Activated T-helper 1 cell treated with anti-CD3 and anti-CD28 coated beads, Interleukin-2, amount 50 U/mL, for 16 hours (primary cell): Measurements from ENCODE around the gene IL22RA2.

Experiments
- DNase-seq, 2 donors: peaks; one replicate each; pipeline ENCODE4 v3.0.0-alpha.2; 2020; ENCODE audit warnings: low read depth in 1 of 2, low spot score in 1 of 2

The IL22RA2 gene

DNA sequence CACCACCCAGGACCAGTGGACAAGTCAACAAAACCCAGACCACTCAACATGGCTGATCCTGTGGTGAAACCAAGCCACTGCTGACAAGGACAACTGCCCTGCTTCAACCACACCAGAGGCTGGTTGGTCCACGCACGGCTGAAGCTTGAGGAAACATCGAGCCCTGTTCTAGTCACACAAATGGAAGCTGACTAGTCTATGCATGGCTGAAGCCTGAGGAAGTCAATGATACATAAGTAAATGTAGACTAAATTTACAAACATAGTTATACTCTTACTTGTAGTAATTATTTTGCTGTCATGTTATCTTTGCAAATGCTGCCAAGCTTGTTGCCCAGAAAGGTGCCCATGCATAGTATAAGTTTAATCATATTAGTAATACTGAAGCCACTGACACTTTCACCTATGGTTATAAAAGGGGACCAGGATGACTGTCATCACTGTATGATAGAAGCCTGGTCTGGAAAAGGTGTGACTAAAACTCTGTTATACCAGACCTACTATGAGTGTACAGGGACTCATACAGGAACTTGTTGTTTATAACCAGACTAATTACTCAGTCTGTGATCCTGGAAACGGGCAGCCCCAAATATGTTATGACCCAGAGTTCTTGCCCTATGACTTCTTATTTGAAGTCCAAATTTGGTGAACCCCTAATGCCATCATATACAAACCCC, 5.6 kb downstream of the IL22RA2 start:
- DNase-seq = no peak

DNA sequence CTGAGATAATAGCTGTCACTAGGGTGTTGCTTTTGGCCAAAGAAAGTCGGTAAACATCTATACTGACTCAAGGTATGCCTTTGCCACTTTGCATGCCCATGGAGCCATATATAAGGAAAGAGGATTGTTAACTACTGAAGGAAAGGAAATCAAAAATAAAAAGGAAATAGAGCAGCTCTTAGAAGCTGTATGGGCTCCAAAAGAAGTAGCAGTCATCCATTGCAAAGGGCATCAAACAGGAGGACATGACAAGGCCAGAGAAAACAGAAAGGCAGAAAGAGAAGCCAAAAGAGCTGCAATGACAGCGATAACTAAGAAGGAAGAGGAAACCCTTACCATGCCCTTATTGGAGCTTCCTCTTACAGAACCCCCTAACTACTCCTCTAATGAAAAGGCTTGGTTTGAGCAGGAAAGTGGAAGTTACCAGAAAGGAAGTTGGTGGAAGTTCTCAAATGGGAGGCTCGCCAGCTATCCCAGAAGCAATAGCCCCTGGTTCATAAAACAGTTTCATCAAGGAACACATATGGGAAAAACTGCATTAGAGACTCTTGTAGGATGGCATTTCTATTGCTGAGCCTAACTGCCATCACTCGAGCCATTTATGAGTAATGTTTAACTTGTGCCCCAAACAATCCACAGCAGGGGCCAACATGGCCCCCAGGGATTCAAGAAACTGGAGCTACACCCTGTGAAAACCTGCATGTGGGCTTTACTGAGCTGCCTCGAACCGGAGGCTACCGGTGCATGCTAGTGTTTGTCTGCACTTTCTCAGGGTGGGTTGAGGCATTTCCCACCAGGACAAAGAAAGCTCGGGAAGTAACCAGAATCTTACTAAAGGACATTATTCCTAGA, 7.0 kb downstream of the IL22RA2 start:
- no peak for DNase-seq

DNA sequence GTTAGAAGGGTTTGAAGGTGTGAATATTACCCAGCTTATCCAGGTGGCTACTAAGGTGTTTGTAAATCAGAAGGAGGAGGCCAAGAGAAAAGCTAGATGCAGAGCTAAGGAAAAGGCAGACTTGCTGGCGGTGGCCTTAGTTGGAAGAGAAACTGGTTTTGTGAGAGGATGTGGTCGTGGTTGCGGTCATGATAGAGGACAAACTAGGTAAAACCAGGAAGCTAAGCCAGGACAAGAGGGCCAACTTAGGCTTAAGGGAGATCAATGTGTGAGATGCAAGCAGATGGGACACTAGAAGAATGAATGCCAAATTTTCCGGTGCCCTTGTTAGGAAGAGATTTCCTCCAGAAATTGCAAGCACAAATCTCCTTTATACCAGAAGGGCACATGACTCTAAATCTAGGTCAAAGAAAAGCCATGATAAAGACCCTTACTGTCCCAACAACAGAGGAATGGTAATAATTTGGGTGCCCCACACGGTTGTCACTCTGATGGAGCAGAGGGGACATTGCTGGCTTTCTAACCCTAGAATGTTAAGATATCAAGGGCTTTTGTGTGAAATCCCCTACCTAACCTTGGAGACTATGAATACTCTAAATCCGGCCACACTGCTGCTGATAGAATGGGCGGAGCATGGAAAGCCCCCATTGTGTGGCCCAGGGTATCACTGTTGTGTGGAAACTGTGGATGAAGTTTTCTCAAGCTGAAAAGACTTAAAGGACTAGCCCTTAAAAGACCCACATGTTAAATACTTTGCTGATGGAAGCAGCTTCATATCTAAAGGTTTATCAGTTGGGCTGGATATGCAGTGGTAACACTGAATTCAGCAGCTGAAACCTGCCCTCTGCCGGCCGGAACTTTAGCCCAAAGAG, 7.8 kb downstream of the IL22RA2 start:
- DNase-seq = peak in 1 of 2 donors; percentile 16

DNA sequence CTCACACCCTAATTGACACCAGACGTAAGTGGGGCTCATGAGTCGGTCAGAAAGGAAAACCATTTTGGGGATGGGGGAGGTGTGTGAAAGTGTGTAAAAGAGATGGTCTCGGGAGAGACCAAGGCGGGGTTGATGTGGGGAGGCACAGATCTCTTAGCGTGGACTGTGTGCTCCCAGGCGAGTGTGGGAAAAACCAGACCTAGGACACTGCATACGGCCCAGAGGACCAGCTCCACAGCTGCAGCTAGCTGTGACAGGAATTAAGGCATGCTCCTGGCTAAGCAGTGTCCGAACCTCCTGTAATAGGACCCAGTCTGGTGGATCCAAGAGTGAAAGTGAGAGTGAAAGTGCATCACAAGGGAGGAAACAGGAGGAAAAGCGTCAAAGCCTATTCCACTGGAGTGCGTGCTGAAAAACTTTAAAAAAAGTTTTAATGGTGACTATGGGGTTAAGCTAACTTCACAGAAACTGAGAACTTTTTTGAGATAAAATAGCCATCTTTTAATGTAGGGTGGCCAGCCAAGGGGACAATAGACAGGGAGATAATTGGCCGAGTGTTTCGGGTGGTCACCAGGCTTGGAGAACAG, 9.6 kb downstream of the IL22RA2 start:
- DNase-seq = no peak

DNA sequence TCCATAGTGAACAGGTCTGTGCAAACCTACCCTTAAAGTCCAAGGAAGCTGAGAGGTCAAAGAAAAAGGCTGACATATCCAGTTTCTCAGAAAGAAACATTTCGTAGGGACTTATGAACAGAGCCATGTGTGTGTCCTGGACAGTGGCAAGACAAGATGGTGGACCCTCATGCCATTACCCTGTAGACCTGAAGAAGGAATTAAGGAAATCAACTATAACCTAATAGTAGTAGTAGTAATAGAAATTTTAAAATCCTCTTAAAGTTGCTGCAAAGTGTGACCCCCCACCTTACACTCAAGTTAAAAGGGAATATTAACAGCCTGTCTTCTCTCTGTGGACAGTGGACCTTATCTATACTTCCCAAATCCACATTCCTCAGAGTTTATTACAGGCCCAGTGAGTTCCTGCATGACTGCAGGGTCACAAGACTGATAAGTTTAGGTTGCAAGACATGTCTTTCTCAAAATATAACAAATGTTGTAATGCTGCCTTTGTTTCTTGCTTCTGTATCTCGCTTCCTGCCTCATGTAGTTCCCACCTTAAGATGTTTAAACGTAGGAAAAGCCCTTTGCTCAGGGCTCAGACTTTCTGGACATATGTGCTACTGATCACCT, 10.6 kb downstream of the IL22RA2 start:
- no peak for DNase-seq

DNA sequence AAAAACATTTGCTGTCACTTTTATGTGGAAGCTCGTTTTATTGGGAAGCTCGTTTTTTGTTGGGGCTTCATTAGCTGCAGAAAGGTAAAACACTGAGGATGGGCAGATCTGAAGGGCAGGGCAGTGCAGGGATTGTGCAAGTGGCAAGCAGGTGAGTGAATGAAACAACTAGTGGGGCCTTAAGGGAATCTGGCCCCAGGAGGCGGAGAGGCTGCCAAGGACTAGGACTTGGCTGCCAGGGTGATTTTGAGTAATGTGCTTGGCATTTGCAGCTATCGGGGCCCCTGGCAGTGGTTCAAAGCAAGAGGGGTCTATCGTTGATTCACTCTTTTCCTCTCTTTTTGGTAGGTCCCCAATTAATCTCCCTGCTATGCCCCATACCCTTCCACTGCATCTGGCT, 11.5 kb downstream of the IL22RA2 start:
- DNase-seq = no peak

DNA sequence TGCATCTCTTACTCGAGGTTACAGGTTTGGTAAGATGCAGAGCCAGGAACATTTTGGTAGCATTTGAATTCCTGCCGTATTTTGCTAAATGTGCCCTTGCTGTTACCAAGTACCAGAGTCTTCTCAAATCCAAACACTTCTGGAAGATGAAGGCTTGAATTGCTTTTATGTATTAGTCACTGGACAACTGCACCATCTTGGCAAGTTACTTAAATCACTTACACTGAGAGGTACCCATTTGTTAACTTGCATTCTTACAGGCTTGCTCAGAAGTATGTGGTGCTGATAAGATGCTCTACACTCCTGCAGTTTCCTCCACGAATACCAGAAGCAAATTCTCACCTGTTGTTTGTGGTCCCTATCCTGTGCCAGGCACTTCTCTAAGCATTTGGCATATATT, 12.7 kb downstream of the IL22RA2 start:
- no peak for DNase-seq

DNA sequence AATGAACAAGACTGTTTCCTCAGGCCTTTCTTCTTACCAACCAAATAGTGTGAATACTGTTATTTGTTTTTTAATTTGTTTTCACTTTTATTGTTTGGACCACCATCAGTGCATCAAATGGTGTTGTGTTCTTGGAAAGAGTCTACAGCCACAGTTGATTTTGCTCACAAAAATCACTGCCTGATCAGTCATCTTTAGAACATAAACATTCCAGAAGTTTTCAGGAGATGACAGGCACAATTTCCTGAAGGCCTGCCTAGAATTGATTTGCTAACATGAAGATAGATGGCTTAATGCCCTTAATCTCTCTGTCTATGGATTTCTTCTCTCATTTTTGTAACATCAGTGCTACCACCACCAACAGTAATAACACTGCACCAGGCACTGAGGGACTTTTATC, 13.5 kb downstream of the IL22RA2 start:
- DNase-seq = no peak

DNA sequence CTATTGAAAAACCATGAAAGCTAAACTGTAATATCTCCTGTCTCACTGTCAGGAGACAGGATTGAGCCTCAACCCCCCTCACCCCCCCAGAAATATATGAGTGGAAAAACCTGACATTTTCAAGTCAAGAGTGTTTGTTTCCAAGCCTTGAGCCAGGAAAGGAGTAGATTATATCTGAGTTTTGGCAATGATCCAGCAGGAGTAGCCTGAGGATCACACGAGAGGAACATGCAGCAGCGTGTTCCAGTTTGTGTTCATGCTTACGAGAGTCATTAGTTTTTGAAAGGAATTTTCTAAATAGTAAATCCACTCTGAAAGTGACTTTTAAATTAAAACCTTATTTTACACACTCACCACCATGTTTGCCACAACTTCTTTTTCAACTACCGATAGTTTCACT, 15.8 kb downstream of the IL22RA2 start:
- DNase-seq = no peak

DNA sequence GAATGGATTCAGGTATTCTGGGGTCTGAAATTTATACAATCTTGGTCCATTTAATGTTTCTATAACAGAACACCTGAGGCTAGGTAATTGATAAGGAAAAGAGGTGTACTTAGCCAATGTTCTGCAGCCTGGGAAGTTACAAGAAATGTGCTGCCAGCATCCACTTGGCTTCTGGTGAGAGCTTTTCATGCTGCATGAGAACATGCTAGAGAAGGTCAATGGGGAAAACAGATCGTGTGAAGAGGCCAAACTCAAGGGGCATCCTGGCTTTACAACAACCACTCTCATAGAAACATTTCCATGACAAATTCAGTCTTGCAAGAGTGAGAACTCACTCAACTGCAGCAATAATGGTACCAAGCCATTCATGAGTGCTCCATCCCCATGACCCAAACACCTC, 16.8 kb downstream of the IL22RA2 start:
- no peak for DNase-seq

DNA sequence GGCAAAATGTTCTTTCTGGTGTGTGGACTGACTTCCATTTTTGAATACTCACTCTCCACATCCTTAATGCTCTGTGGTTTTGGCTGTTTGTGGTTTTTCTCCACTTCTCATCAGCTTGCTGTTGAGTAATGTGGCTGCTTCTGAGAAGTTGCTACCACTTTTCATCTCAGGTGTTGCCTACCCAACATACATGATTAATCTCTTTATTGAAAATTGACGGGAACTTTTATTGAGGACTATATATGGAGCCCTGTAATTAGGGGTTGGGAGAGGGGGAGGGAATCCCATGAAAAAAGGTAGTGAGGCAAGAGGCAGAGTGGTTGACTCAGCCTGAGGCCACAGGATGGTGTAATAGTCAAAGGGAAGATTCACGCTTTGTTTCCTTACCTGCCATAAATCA, 17.6 kb downstream of the IL22RA2 start:
- no peak for DNase-seq

DNA sequence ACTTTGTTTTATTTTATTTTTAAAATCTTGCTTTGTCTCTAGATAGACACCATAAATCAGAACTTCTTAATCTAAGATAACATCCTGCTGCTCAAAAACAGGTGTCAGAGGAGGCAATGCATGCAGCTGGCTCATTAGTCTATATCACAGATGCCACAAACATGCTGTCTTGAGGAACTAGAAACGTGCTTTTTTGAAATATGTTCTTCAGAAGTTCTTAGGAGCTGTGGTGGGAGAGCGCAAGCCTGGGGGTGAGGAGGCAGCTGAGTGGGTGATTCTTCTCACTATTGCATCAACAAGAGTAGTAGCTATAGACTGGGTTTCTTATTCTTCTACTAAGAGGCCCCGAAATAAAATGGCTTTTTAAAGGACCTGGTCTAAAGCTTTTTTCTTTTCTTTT, 23.4 kb downstream of the IL22RA2 start:
- no peak for DNase-seq

DNA sequence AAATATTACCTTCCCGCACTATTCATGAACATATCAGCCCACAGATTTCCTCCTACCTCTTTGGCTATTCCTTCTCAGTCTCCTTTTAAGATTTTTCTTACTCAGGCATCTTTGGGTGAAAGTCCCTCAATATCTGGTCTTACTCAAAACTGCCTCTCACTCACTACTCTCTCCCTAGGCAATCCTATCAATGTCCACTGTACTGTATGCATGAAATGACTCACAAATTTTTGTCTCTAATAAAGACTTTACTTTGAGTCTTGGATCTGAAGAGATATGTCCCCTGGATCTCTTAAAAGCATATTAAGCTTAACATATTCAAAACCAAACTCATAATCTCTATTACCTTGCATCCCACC, 24.4 kb downstream of the IL22RA2 start:
- no peak for DNase-seq

DNA sequence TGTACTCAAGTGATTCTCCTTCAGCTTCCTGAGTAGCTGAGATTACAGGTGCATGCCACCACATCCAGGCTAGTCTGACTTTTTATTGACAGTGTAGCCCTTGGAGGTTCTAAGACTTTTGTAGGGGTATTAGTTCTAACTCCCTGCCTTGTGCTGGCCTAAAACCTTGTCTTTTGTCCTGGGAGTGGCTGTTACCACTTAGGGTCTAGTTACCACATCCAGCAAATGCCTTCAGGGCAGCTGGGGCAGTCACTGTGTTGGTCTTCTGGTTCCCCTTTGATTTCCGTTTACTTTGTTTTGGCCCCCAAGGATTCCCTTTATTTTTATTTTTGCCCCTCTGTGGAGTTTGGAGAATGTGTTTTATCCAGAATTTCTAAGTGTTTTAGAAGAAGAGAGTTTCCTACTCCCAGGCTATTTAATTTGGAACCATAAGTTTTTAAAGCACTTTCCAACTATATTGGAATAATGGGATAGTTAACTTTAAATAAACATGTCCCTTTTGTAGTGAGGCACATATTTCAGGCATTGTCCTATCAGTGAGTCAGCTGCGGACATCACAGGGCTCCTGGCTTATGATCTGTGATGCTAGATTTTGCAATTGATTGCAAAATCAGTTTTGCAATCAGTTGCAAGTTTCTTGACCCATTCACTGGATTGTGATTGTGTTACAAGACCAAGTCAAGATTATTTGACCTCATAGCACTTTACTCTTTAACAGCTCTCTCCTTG, 25.0 kb downstream of the IL22RA2 start:
- DNase-seq = no peak

DNA sequence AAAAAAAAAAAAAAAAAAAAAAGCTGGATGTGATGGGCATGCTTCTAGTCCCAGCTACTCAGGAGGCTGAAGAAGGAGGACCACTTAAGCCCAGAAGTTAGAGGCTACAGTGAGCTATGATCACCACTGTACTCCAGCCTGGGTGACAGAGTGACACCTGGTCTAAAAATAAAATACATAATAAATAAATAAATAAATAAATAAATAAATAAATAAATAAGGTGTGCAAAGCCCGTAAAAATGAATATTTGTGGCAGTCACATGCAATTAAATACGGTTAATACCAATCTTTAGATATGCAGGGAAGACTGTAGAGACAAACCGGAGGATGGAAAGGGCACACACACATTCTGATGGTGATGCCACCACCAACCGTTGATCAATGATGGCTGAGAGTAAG, 26.2 kb downstream of the IL22RA2 start:
- no peak for DNase-seq

DNA sequence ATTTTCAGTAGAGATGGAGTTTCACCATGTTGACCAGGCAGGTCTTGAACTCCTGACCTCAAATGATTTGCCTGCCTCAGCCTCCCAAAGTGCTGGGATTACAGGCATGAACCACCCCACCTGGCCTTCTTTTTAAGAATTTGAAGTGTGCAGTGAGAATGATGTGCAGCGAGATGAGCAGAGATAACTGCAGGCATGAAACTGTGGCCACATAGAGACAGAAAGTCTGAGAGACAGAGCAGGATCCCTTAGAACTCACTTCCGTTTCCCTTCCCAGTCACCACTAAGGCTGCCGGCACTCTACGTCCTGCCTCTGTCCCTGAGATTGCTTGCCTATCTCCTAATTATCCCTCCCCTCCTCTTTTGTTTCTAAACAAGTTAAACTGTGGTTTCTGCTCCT, 27.2 kb downstream of the IL22RA2 start:
- DNase-seq = no peak

DNA sequence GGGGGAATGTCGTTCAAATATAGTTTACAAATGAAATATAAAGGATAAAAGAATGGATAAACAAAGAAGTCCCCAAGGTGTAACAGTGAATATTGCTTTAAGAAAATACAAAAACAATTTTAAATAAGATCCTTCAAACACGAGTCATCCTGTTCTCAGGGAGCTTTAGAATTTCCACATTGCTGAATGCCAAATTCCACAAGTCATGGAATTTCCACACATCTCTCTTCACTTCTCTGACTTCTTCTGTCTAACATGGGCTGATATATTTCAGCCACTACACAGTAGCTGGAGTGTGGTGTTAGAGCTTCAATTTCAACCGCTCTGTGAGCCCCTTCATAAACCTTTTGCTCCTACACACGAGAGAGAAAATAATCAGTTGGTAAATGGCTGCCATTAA, 28.0 kb downstream of the IL22RA2 start:
- no peak for DNase-seq

DNA sequence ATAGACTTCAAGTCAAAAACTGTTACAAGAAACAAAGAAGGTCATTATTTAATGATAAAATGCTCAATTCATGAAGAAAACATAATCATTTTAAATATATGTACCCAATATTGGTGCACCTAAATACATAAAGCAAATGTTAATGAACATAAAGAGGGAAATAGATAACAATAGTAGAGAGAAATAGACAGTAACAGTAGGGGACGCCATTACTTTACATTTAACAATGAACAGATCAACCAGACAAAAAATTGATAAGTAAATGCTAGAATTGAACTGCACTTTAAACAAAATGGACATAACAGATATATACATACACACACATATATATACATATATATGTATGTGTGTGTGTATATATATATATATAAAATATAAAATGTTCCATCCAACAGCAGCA, 37.4 kb downstream of the IL22RA2 start:
- DNase-seq = no peak

DNA sequence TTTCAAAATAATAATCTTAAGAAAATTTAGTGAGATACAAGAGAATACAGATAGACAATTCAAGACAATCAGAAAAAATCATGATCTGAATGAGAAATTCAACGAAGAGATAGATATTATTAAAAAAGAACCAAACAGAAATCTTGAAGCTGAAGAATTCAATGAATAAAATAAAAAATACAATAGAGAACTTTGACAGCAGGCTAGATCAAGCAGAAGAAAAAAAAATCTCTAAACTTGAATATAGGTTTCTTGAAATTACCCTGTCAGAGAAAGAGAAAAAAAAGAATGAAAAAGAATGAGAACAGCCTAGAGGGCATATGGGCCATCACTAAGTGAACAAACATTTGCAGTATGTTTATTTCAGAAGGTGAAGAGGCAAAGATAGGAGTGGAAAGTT, 39.0 kb downstream of the IL22RA2 start:
- no peak for DNase-seq

DNA sequence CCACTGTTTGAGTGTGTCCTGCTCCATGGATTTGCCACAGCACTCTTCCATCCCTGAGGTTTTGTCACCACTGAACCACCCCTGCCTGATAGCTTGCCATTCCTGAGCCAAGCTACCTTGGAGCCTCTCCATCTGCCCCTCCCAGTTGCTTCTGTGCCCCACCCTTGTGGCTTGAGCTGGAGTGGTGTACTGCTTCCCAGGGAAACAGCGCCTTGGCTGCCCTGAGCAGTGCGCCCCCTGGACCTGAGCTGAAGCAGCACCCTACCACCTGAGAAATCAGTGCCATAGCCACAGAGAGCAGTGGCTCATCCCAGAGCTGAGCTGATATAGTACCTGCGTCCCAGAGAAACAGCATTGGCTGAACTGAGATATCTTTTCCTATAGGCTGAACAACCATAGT, 40.3 kb downstream of the IL22RA2 start:
- DNase-seq = no peak
